ENCODE results near the gene GOLGA7B. TPM values are rescaled to one million over a fixed set of nuclear protein-coding genes. Genes with fewer than 3 reads are reported as not detected.

Gene GOLGA7B
- total and polyA plus RNA-seq, 2 donors (not counting 3 experiments of a cell fraction or from before 2014, with no cell fraction given): 0.03 TPM; not detected in 1

DNA sequence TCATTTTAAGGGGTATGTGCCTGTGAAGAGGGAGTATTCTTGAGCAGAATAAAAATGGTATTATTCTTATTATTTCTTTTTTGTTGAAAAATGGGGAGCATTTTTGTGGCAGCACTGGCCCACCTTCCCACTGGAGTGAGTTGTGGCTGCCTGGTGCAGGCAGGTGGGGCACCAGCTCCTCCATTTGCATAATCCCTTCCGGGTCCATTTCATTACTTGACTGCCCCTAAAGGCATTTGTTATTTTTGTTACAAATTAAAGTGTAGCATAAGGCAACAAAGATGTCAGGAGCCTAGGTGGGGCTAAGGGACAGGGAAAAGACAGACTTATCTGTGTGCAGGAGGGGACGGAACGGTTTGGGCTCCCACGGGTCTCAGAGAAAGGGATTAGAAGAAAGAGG is 26.8 kb downstream of the GOLGA7B start:
- FAIRE-seq: no peak
- H3K79me2 ChIP-seq (ENCODE audit: control insufficient read depth, insufficient read depth, low read length): no peaks in the 10 kb centered on the region
- dilution Hi-C loops (cut with MboI; ENCODE audit: extremely low pct_ligation_motif_present, low sequenced_read_pairs) (no loop called here), intact Hi-C loops (cut with micrococcal nuclease) (no loop called here)
- H2AFZ ChIP-seq (ENCODE audit: low read depth, low read length): no peak overlapping the region
- TF ChIP-seq, protein P1, sequence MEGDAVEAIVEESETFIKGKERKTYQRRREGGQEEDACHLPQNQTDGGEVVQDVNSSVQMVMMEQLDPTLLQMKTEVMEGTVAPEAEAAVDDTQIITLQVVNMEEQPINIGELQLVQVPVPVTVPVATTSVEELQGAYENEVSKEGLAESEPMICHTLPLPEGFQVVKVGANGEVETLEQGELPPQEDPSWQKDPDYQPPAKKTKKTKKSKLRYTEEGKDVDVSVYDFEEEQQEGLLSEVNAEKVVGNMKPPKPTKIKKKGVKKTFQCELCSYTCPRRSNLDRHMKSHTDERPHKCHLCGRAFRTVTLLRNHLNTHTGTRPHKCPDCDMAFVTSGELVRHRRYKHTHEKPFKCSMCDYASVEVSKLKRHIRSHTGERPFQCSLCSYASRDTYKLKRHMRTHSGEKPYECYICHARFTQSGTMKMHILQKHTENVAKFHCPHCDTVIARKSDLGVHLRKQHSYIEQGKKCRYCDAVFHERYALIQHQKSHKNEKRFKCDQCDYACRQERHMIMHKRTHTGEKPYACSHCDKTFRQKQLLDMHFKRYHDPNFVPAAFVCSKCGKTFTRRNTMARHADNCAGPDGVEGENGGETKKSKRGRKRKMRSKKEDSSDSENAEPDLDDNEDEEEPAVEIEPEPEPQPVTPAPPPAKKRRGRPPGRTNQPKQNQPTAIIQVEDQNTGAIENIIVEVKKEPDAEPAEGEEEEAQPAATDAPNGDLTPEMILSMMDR (IDR thresholded peaks at IDR 0.05; ENCODE audit: extremely low read depth in 1 of 2, insufficient read depth in 1 of 2, low read depth in 1 of 2, low read length in 2 of 2): no peak
- TF ChIP-seq, protein P2, sequence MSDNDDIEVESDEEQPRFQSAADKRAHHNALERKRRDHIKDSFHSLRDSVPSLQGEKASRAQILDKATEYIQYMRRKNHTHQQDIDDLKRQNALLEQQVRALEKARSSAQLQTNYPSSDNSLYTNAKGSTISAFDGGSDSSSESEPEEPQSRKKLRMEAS (IDR thresholded peaks at IDR 0.05; ENCODE audit: insufficient read depth, insufficient read length): no peak
- TF ChIP-seq MYC (IDR thresholded peaks at IDR 0.05; ENCODE audit: low read depth, low read length): no peak
- no peak for TF ChIP-seq JUN (IDR thresholded peaks at IDR 0.05; ENCODE audit: borderline replicate concordance, insufficient read depth, insufficient read length, low read depth)
- no peak for TF ChIP-seq GATA2 (IDR thresholded peaks at IDR 0.05; ENCODE audit: insufficient read depth, insufficient read length, low read depth, low read length)
- no peak for TF ChIP-seq POLR2A (IDR thresholded peaks at IDR 0.05; ENCODE audit: low read depth, low read length)
- no peak for TF ChIP-seq EZH2 (IDR thresholded peaks at IDR 0.05; ENCODE audit: borderline replicate concordance, low read depth, low read length, severe bottlenecking)
- TF ChIP-seq FOS (IDR thresholded peaks at IDR 0.05; ENCODE audit: borderline replicate concordance, insufficient read depth, low read length): no peak
- no peak for TF ChIP-seq POLR2AphosphoS5 (IDR thresholded peaks at IDR 0.05; ENCODE audit: insufficient read depth, low read depth, low read length)
- no peak for DNase-seq (ENCODE audit: low read depth, low spot score)
- no peaks in the 10 kb centered on the region for H3K9me3 ChIP-seq (replicated peaks; ENCODE audit: control insufficient read depth, insufficient read depth, low read length)
- H3K27ac ChIP-seq (ENCODE audit: insufficient read depth, low read depth, low read length): no peak overlapping the region
- peaks cover 4 to 6% of the 10 kb centered on the region in 2 experiments for H3K27me3 ChIP-seq (ENCODE audit: control insufficient read depth in 2 of 2, insufficient read depth in 2 of 2, low read length in 2 of 2)
- H3K36me3 ChIP-seq (ENCODE audit: control insufficient read depth in 2 of 2, extremely low read depth in 1 of 2, insufficient read depth in 2 of 2, low read length in 2 of 2): no peaks in the 10 kb centered on the region
- BruUV-seq (replicated peaks): no TSS peak
- no peak overlapping the region for H3K4me3 ChIP-seq (replicated peaks in 1 of 3; ENCODE audit: insufficient read depth in 1 of 3, low read depth in 1 of 3, low read length in 3 of 3)
- H4K20me1 ChIP-seq (replicated peaks; ENCODE audit: control insufficient read depth, extremely low read depth, insufficient read depth, low read length): no peaks in the 10 kb centered on the region
- H3K9ac ChIP-seq (replicated peaks; ENCODE audit: extremely low read depth, insufficient read depth, low read length): no peak overlapping the region
- H3K4me2 ChIP-seq (ENCODE audit: insufficient read depth, low read length): no peak overlapping the region
- CTCF ChIA-PET: interaction anchor here (0.6 to 2.3 kb wide), 9 partner anchors 9 to 174 kb away, joined by 3 to 14 read pairs (median 3); no protein-coding TSS in a partner anchor
- H3K4me1 ChIP-seq (ENCODE audit: control insufficient read depth, extremely low read depth, insufficient read depth, low read length): no peaks in the 10 kb centered on the region
- POLR2A ChIA-PET: no interaction called here
- no peaks in the 10 kb centered on the region for H3K9me1 ChIP-seq (replicated peaks; ENCODE audit: control insufficient read depth, extremely low read depth, insufficient read depth, low read length)
